Neural cell (in vitro differentiated cells): ENCODE results near the gene ACACA. TPM values are rescaled to one million over a fixed set of nuclear protein-coding genes. Genes with fewer than 3 reads are reported as not detected.

Source experiments
- H2AFZ ChIP-seq: fragments of 200-600, 300-800 bp; sonication (generic), shearing (Covaris generic); 2 replicates; pipeline ENCODE4 v1.6.0; 2014; ENCODE audit warnings: low read depth, mild to moderate bottlenecking, antibody characterized with exemption, low read length, moderate library complexity
- H3F3A ChIP-seq: fragments of 200-600 bp; shearing (Covaris generic); 2 replicates; pipeline ENCODE4 v1.6.1; 2016; ENCODE audit warnings: mild to moderate bottlenecking, moderate library complexity, mixed read lengths, antibody characterized with exemption, low read length; ENCODE audit not compliant: insufficient read depth, poor library complexity, severe bottlenecking
- H3K27ac ChIP-seq: fragments of 200-600, 300-800 bp; sonication (generic), shearing (Covaris generic); 2 replicates; pipeline ENCODE4 v1.5.1; 2014; ENCODE audit warnings: mild to moderate bottlenecking, low read length, moderate library complexity
- H3K27me3 ChIP-seq: fragments of 300-800, 200-600 bp; sonication (generic), shearing (Covaris generic); 2 replicates; pipeline ENCODE4 v1.6.0; 2014; ENCODE audit warnings: mild to moderate bottlenecking, low read depth, low read length, moderate library complexity; ENCODE audit not compliant: insufficient read depth
- H3K36me3 ChIP-seq: fragments of 300-800, 200-600 bp; sonication (generic), shearing (Covaris generic); 2 replicates; pipeline ENCODE4 v1.5.1; 2014; ENCODE audit warnings: mild to moderate bottlenecking, antibody characterized with exemption, low read length, moderate library complexity; ENCODE audit not compliant: insufficient read depth
- H3K4me2 ChIP-seq: fragments of 300-800, 200-600 bp; sonication (generic), shearing (Covaris generic); 2 replicates; pipeline ENCODE4 v1.6.0; 2014; ENCODE audit warnings: mild to moderate bottlenecking, low read length
- H3K4me3 ChIP-seq: fragments of 300-800, 200-600 bp; sonication (generic), shearing (Covaris generic); 2 replicates; pipeline ENCODE4 v1.5.1; 2014; ENCODE audit warnings: mild to moderate bottlenecking, low read length, moderate library complexity
- H3K79me2 ChIP-seq: fragments of 200-600 bp; shearing (Covaris generic); replicated peaks from 2 replicates; pipeline ENCODE4 v1.6.0; 2014; ENCODE audit warnings: mild to moderate bottlenecking, low read length, moderate library complexity; ENCODE audit not compliant: insufficient read depth
- H3K9ac ChIP-seq: fragments of 300-800, 200-600 bp; sonication (generic), shearing (Covaris generic); 2 replicates; pipeline ENCODE4 v1.6.1; 2016; ENCODE audit warnings: mild to moderate bottlenecking, low read length, mixed read lengths
- H3K9me2 ChIP-seq: fragments of 200-600 bp; shearing (Covaris generic); 2 replicates; pipeline ENCODE4 v1.6.1; 2016; ENCODE audit warnings: mild to moderate bottlenecking, low read length, mixed read lengths; ENCODE audit not compliant: insufficient read depth
- H3K9me3 ChIP-seq: fragments of 200-600, 300-800 bp; sonication (generic), shearing (Covaris generic); 2 replicates; pipeline ENCODE4 v1.6.1; 2016; ENCODE audit warnings: mild to moderate bottlenecking, mixed run types, low read length, moderate library complexity, mixed read lengths
- H4K20me1 ChIP-seq: fragments of 200-600 bp; shearing (Covaris generic); 2 replicates; pipeline ENCODE4 v1.6.1; 2016; ENCODE audit warnings: mild to moderate bottlenecking, mixed run types; ENCODE audit not compliant: insufficient read depth
- EP300 ChIP-seq: fragments of 450-650 bp; conservative IDR thresholded peaks from 2 replicates; pipeline ENCODE4 v1.6.1; 2014; ENCODE audit warnings: antibody characterized with exemption, mild to moderate bottlenecking, moderate library complexity; ENCODE audit not compliant: poor library complexity, severe bottlenecking
- EZH2 ChIP-seq: fragments of 200-600, 300-800 bp; shearing (Covaris generic), sonication (generic); IDR thresholded peaks from 2 replicates; pipeline ENCODE4 v1.6.1; 2014; ENCODE audit warnings: antibody characterized with exemption, low read length, borderline replicate concordance, mild to moderate bottlenecking; ENCODE audit not compliant: insufficient read depth, poor library complexity, severe bottlenecking
- MXI1 ChIP-seq: fragments of 450-650 bp; conservative IDR thresholded peaks from 2 replicates; pipeline ENCODE4 v1.6.1; 2014; ENCODE audit warnings: antibody characterized with exemption, mild to moderate bottlenecking; ENCODE audit not compliant: poor library complexity, severe bottlenecking
- POLR2AphosphoS5 ChIP-seq: IDR thresholded peaks from 2 replicates; pipeline ENCODE4 v1.6.1; 2012
- RAD21 ChIP-seq: fragments of 450-650 bp; conservative IDR thresholded peaks from 2 replicates; pipeline ENCODE4 v1.6.1; 2014; ENCODE audit warnings: antibody characterized with exemption, mild to moderate bottlenecking, moderate library complexity
- SMC3 ChIP-seq: fragments of 450-650 bp; conservative IDR thresholded peaks from 2 replicates; pipeline ENCODE4 v1.6.1; 2014; ENCODE audit warnings: antibody characterized with exemption, mild to moderate bottlenecking, moderate library complexity; ENCODE audit not compliant: poor library complexity
- TAF1 ChIP-seq: IDR thresholded peaks from 2 replicates; pipeline ENCODE4 v1.6.1; 2012; ENCODE audit warnings: low read depth
- polyA plus RNA-seq: library from polyadenylated mRNA; depleted of rRNA; stranded (reverse); fragments of >200 nt; gene quantifications from 2 replicates; pipeline ENCODE4 v1.2.3, GENCODE V29; 2014
- TF ChIP-seq, protein P1 (sequence below): fragments of 450-650 bp; IDR thresholded peaks from 2 replicates; pipeline ENCODE4 v1.5.1; 2014; ENCODE audit warnings: antibody characterized with exemption, mild to moderate bottlenecking, moderate library complexity; ENCODE audit not compliant: poor library complexity, severe bottlenecking
- TF ChIP-seq, protein P2 (sequence below): IDR thresholded peaks from 2 replicates; pipeline ENCODE4 v1.6.1; 2012; ENCODE audit warnings: borderline replicate concordance

Gene ACACA
- polyA plus RNA-seq, 1 donor from 2014 or later, result 38.4 TPM

DNA sequence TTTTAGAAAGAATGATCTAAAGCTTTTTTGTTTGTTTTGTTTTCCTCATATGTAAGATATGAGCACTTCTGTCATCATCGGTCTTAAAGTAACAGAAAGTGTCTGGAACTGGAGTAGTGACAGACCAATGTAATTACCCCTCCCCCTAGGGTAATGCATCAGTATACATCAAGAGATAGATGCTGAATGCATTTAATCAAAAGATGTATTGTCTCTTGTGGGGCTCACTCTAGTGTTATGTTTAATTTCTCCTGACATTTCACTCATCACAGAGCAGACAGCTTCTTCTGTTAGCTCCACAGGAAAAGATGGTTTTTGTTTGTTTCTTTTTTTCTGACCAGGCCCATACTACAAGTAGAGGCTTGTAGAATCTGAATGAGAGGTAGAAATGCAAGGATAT lies 199.5 kb downstream of the ACACA start:
- no peak overlapping the region for H3K4me2 ChIP-seq
- H3K9ac ChIP-seq, result no peak overlapping the region
- H3K9me3 ChIP-seq, result no peaks in the 10 kb centered on the region
- no peaks in the 10 kb centered on the region for H3F3A ChIP-seq
- H3K79me2 ChIP-seq, result no peaks in the 10 kb centered on the region
- no peak for TF ChIP-seq EP300
- TF ChIP-seq, protein P1, sequence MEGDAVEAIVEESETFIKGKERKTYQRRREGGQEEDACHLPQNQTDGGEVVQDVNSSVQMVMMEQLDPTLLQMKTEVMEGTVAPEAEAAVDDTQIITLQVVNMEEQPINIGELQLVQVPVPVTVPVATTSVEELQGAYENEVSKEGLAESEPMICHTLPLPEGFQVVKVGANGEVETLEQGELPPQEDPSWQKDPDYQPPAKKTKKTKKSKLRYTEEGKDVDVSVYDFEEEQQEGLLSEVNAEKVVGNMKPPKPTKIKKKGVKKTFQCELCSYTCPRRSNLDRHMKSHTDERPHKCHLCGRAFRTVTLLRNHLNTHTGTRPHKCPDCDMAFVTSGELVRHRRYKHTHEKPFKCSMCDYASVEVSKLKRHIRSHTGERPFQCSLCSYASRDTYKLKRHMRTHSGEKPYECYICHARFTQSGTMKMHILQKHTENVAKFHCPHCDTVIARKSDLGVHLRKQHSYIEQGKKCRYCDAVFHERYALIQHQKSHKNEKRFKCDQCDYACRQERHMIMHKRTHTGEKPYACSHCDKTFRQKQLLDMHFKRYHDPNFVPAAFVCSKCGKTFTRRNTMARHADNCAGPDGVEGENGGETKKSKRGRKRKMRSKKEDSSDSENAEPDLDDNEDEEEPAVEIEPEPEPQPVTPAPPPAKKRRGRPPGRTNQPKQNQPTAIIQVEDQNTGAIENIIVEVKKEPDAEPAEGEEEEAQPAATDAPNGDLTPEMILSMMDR, result no peak
- TF ChIP-seq SMC3, result no peak
- no peak for TF ChIP-seq RAD21
- TF ChIP-seq EZH2, result no peak
- TF ChIP-seq, protein P2, sequence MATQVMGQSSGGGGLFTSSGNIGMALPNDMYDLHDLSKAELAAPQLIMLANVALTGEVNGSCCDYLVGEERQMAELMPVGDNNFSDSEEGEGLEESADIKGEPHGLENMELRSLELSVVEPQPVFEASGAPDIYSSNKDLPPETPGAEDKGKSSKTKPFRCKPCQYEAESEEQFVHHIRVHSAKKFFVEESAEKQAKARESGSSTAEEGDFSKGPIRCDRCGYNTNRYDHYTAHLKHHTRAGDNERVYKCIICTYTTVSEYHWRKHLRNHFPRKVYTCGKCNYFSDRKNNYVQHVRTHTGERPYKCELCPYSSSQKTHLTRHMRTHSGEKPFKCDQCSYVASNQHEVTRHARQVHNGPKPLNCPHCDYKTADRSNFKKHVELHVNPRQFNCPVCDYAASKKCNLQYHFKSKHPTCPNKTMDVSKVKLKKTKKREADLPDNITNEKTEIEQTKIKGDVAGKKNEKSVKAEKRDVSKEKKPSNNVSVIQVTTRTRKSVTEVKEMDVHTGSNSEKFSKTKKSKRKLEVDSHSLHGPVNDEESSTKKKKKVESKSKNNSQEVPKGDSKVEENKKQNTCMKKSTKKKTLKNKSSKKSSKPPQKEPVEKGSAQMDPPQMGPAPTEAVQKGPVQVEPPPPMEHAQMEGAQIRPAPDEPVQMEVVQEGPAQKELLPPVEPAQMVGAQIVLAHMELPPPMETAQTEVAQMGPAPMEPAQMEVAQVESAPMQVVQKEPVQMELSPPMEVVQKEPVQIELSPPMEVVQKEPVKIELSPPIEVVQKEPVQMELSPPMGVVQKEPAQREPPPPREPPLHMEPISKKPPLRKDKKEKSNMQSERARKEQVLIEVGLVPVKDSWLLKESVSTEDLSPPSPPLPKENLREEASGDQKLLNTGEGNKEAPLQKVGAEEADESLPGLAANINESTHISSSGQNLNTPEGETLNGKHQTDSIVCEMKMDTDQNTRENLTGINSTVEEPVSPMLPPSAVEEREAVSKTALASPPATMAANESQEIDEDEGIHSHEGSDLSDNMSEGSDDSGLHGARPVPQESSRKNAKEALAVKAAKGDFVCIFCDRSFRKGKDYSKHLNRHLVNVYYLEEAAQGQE, result no peak
- no peak for TF ChIP-seq TAF1
- TF ChIP-seq POLR2AphosphoS5, result no peak
- no peak for TF ChIP-seq MXI1
- no peak overlapping the region for H3K27ac ChIP-seq
- no peaks in the 10 kb centered on the region for H4K20me1 ChIP-seq
- H3K9me2 ChIP-seq, result no peaks in the 10 kb centered on the region
- peaks cover 7% of the 10 kb centered on the region for H3K36me3 ChIP-seq
- no peak overlapping the region for H3K4me3 ChIP-seq
- H3K27me3 ChIP-seq, result no peaks in the 10 kb centered on the region
- H2AFZ ChIP-seq, result no peak overlapping the region

- Histone ChIP-seq H3K9me3 (no peaks in the 10 kb centered on the region), H3K27ac (no peak overlapping the region), H2AFZ (no peak overlapping the region), H3K36me3 (peaks cover 7% of the 10 kb centered on the region), H3K4me2 (no peak overlapping the region), H4K20me1 (no peaks in the 10 kb centered on the region), H3K9ac (no peak overlapping the region), H3K9me2 (no peaks in the 10 kb centered on the region), H3K79me2 (no peaks in the 10 kb centered on the region), H3F3A (no peaks in the 10 kb centered on the region), H3K27me3 (no peaks in the 10 kb centered on the region), H3K4me3 (no peak overlapping the region)
- TF ChIP-seq TAF1, result no peak
These were observed 200.3 kb downstream of the ACACA start for GRCh38 chr17:37206299-37206698.

GRCh38 chr17:37200497-37200896 lies 206.1 kb downstream of the ACACA start:
- H4K20me1 ChIP-seq, result no peaks in the 10 kb centered on the region
- H3K9me3 ChIP-seq, result no peaks in the 10 kb centered on the region
- no peak overlapping the region for H3K9ac ChIP-seq
- H3K9me2 ChIP-seq, result no peaks in the 10 kb centered on the region
- no peak overlapping the region for H3K4me3 ChIP-seq
- TF ChIP-seq MXI1 (no peak), POLR2AphosphoS5 (no peak), EZH2 (no peak)
- no peak overlapping the region for H3K27ac ChIP-seq
- no peaks in the 10 kb centered on the region for H3F3A ChIP-seq
- H2AFZ ChIP-seq, result no peak overlapping the region
- H3K4me2 ChIP-seq, result no peak overlapping the region
- peaks cover 10% of the 10 kb centered on the region for H3K36me3 ChIP-seq
- H3K79me2 ChIP-seq, result no peaks in the 10 kb centered on the region
- no peaks in the 10 kb centered on the region for H3K27me3 ChIP-seq
